HuH-7 (cell line): ENCODE results near the gene ITLN2.
"Not testable (repeated sequence)": the region's sequence is repeated elsewhere in the genome, so short reads cannot be mapped to it uniquely, and the experiment has no call there.

ENCODE experiments used
- DNase-seq: peaks from one replicate; pipeline ENCODE4 v3.0.0; 2011; ENCODE audit warnings: low spot score

ITLN2 gene

DNA sequence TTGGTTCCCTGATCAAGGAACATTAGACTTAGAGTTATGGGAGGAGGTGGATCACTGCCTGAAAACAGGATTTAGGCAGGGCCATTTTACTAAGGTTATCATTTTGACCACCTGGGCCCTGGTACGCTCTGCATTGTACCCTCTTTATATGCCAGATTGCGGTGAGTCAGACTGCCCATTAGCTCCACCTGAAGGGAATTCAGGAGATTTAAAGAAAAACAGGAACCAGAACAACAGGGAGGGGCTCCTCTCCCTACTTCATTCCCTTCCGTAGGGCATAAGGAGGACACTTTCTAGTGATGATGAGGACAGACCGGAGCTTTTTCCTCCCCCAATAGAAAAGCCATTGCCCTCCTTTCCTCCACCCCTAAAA is 49.0 kb downstream of the ITLN2 start:
- no peak for DNase-seq

DNA sequence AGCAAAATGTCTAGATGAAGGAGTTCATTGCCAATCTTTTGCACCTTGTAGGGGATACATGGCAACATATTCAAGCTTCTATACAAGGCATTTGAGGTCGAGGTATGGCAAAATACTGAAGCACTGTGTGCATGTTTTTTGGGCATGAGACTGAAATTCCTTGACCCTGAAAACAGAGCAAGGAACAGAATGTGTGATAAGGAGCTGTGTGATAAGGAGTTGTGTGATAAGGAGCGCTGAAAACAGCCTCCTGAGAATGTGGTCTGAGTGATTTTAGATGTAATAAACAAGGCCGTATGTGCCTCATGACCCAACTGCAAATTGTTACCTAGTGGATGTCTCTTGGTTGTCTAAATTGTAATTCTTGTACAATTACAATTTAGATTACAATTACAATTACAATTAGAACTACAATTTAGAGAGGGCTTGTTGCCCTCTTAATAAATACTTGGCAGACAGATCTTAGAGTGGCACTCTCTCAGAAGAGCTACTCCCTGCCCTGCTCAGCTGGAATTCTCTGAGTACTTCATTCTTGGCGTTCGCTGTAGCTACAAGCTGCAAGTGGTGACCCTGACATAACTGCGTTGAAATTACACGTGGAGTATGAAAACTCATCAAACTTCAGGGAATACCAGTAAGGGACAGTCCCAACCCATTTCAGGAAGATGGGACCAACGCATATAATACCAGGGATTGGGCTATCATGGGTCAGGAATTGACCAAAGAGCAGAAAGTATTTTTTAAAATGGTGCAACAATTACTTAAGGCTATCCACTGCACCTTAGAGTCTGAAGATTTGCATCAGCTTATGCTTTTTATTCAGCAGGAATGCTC is 49.6 kb downstream of the ITLN2 start:
- DNase-seq = no peak

DNA sequence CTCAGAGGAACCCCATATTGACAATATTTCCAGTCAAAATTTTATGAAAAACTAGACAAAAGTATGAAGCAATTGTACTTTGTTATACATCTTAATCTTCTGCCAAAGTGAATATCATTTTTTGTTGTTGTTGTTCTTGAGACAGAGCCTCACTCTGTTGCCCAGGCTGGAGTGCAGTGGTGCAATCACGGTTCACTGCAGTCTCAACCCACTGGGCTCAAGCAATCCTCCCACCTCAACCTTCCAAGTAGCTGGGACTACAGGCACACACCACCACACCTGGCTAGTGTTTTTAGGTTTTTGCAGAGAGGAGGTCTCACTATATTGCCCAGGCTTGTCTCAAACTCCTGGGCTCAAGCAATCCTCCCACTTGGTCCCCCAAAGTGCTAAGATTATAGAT is 52.4 kb downstream of the ITLN2 start:
- not testable (repeated sequence) for DNase-seq

DNA sequence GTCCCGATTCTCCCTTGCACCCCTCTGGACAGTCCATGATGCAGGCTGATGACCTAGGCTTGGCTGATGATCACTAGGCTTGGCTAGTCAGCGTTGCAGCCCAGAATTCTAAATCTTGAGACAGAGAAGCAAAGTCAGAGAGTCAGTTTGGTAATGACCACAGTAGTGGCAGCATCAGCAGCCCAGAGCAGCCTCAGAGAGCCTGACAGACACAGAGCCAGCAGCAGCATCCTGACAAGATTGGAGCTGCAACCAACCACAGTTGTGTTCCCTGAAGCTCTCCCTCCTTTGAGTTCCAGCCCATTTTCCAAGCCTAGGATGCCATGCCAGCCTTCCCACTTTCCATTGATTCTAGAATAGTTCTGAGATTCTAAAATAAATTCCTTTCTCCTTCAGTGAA is 52.8 kb downstream of the ITLN2 start:
- DNase-seq = no peak

DNA sequence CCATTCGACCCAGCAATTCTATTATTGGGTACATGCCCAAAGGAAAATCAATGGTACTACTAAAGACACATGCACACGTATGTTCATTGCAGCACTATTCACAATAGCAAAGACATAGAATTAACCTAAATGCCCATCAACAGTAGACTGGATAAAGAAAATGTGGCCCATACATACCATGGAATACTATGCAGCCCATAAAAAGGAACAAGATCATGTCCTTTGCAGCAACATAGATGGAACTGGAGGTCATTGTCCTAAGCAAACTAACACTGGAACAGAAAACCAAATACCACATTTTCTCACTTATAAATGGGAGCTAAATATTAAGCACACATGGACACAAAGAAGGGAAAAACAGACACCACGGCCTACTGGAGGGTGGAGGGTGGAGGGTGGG is 53.9 kb downstream of the ITLN2 start:
- DNase-seq = not testable (repeated sequence)
